SU-DHL-6 (cell line): ENCODE results near the gene IL17RD.

Source experiments
- CTCF ChIP-seq: fragments of 200-600 bp; sonication (generic); IDR thresholded peaks from one replicate; pipeline ENCODE4 v1.5.1; 2017; ENCODE audit warnings: antibody characterized with exemption, mild to moderate bottlenecking, low read length, moderate library complexity; ENCODE audit not compliant: insufficient read depth, poor library complexity, severe bottlenecking
- EZH2phosphoT487 ChIP-seq: fragments of 200-600 bp; sonication (generic), shearing (Covaris generic); conservative IDR thresholded peaks from 2 replicates; pipeline ENCODE4 v1.6.1; 2018; ENCODE audit warnings: mild to moderate bottlenecking, antibody characterized with exemption, low read length, moderate library complexity, mixed read lengths

- TF ChIP-seq EZH2phosphoT487 (no peak), CTCF (no peak)
Observed at GRCh38 chr3:57082481-57082880, 82.7 kb downstream of the IL17RD start.
